ENCODE results near the gene NABP2.

The NABP2 gene

GRCh38 chr12:56224954-56225353 is 812 bp downstream of the NABP2 start:
- H3K4me3 Mint-ChIP-seq, result peak overlapping the region; percentile 82
- peak overlapping the region; percentile 27 for H3K27ac Mint-ChIP-seq
- H3K36me3 Mint-ChIP-seq (ENCODE audit: low read depth), result peaks cover 4% of the 10 kb centered on the region

GRCh38 chr12:56229082-56229481 is 4.9 kb downstream of the NABP2 start:
- H3K27me3 Mint-ChIP-seq (ENCODE audit: low read depth, poor library complexity), result peaks cover 3% of the 10 kb centered on the region
- DNase-seq, result no peak

More at GRCh38 chr12:56224954-56225353, 812 bp downstream of the NABP2 start:
- no peaks in the 10 kb centered on the region for H3K9me3 Mint-ChIP-seq
- H3K4me1 Mint-ChIP-seq, result peaks cover 51% of the 10 kb centered on the region
- peak; percentile 28 for DNase-seq
- no peaks in the 10 kb centered on the region for H3K27me3 Mint-ChIP-seq (ENCODE audit: low read depth, poor library complexity)
- no peak for TF ChIP-seq CTCF (IDR thresholded peaks at IDR 0.05)

GRCh38 chr12:56229916-56230431 is 5.8 kb downstream of the NABP2 start, which contains the start of gene SLC39A5:
Gene SLC39A5, plus strand, starts transcription at chr12:56230051. Its CDS starts 1,224 bp downstream, at chr12:56231275.
- Mint-ChIP-seq H3K4me1 (peaks cover 30% of the 10 kb centered on the region), H3K36me3 (ENCODE audit: low read depth) (peaks cover 4% of the 10 kb centered on the region), H3K27ac (peak within 1 kb of the TSS; percentile 51), H3K4me3 (no peak within 1 kb of the TSS), H3K9me3 (no peaks in the 10 kb centered on the region), H3K27me3 (ENCODE audit: low read depth, poor library complexity) (peaks cover 3% of the 10 kb centered on the region)
- no peak for TF ChIP-seq CTCF (IDR thresholded peaks at IDR 0.05)
- no peak for DNase-seq

More at GRCh38 chr12:56229082-56229481, 4.9 kb downstream of the NABP2 start:
- Mint-ChIP-seq H3K27ac (peak overlapping the region; percentile 36), H3K4me3 (no peak overlapping the region), H3K36me3 (ENCODE audit: low read depth) (peaks cover 4% of the 10 kb centered on the region), H3K9me3 (no peaks in the 10 kb centered on the region), H3K4me1 (peaks cover 37% of the 10 kb centered on the region)
- no peak for TF ChIP-seq CTCF (IDR thresholded peaks at IDR 0.05)

GRCh38 chr12:56230432-56231183 is 6.5 kb downstream of the NABP2 start:
- H3K27me3 Mint-ChIP-seq (ENCODE audit: low read depth, poor library complexity), result peaks cover 3% of the 10 kb centered on the region
- no peak for DNase-seq
- H3K27ac Mint-ChIP-seq, result peak overlapping the region; percentile 51
- H3K4me3 Mint-ChIP-seq, result no peak overlapping the region
- H3K36me3 Mint-ChIP-seq (ENCODE audit: low read depth), result peaks cover 4% of the 10 kb centered on the region
- peaks cover 24% of the 10 kb centered on the region for H3K4me1 Mint-ChIP-seq
- no peaks in the 10 kb centered on the region for H3K9me3 Mint-ChIP-seq
- TF ChIP-seq CTCF (IDR thresholded peaks at IDR 0.05), result no peak

GRCh38 chr12:56231184-56231582 is 7.0 kb downstream of the NABP2 start:
- peaks cover 3% of the 10 kb centered on the region for H3K27me3 Mint-ChIP-seq (ENCODE audit: low read depth, poor library complexity)
- no peak for TF ChIP-seq CTCF (IDR thresholded peaks at IDR 0.05)
- H3K27ac Mint-ChIP-seq, result no peak overlapping the region
- H3K4me3 Mint-ChIP-seq, result no peak overlapping the region
- peaks cover 4% of the 10 kb centered on the region for H3K36me3 Mint-ChIP-seq (ENCODE audit: low read depth)
- no peaks in the 10 kb centered on the region for H3K9me3 Mint-ChIP-seq
- peaks cover 23% of the 10 kb centered on the region for H3K4me1 Mint-ChIP-seq
- no peak for DNase-seq
